Gastroesophageal sphincter (tissue), 3 donors: ENCODE results near the gene FARS2.

Experiments used
- POLR2A ChIP-seq, 2 donors: fragments of 450-650 bp; IDR thresholded peaks; one replicate each; pipeline ENCODE4 v1.6.1; 2017; ENCODE audit warnings: antibody characterized with exemption in 2 of 2, mild to moderate bottlenecking in 2 of 2, moderate library complexity in 1 of 2
- POLR2AphosphoS5 ChIP-seq: sonication (generic); formaldehyde crosslinking; IDR thresholded peaks from one replicate; pipeline ENCODE4 v1.6.1; 2017; ENCODE audit warnings: antibody characterized with exemption
- TF ChIP-seq, protein P1 (sequence below), 4 experiments: fragments of 200-600 bp in 2 of 4; fragments of 450-650 bp in 2 of 4; sonication (generic) in 1 of 4; IDR thresholded peaks; one replicate each; pipeline ENCODE4 v1.5.1; 2017 to 2019; ENCODE audit warnings: antibody characterized with exemption in 4 of 4, mild to moderate bottlenecking in 2 of 4, moderate library complexity in 2 of 4

- TF ChIP-seq, protein P1, sequence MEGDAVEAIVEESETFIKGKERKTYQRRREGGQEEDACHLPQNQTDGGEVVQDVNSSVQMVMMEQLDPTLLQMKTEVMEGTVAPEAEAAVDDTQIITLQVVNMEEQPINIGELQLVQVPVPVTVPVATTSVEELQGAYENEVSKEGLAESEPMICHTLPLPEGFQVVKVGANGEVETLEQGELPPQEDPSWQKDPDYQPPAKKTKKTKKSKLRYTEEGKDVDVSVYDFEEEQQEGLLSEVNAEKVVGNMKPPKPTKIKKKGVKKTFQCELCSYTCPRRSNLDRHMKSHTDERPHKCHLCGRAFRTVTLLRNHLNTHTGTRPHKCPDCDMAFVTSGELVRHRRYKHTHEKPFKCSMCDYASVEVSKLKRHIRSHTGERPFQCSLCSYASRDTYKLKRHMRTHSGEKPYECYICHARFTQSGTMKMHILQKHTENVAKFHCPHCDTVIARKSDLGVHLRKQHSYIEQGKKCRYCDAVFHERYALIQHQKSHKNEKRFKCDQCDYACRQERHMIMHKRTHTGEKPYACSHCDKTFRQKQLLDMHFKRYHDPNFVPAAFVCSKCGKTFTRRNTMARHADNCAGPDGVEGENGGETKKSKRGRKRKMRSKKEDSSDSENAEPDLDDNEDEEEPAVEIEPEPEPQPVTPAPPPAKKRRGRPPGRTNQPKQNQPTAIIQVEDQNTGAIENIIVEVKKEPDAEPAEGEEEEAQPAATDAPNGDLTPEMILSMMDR (IDR thresholded peaks at IDR 0.05), result no peak
- no peak for TF ChIP-seq POLR2A (IDR thresholded peaks at IDR 0.05)
- TF ChIP-seq POLR2AphosphoS5, result no peak
These were observed 63.9 kb downstream of the FARS2 start for GRCh38 chr6:5325173-5325572.
